ENCODE results near the gene ZNF438.
"Not testable (repeated sequence)": the region's sequence is repeated elsewhere in the genome, so short reads cannot be mapped to it uniquely, and the experiment has no call there.

Gene ZNF438

GRCh38 chr10:30820261-30820991, 211.2 kb downstream of the ZNF438 start:
- no peak for DNase-seq

DNA sequence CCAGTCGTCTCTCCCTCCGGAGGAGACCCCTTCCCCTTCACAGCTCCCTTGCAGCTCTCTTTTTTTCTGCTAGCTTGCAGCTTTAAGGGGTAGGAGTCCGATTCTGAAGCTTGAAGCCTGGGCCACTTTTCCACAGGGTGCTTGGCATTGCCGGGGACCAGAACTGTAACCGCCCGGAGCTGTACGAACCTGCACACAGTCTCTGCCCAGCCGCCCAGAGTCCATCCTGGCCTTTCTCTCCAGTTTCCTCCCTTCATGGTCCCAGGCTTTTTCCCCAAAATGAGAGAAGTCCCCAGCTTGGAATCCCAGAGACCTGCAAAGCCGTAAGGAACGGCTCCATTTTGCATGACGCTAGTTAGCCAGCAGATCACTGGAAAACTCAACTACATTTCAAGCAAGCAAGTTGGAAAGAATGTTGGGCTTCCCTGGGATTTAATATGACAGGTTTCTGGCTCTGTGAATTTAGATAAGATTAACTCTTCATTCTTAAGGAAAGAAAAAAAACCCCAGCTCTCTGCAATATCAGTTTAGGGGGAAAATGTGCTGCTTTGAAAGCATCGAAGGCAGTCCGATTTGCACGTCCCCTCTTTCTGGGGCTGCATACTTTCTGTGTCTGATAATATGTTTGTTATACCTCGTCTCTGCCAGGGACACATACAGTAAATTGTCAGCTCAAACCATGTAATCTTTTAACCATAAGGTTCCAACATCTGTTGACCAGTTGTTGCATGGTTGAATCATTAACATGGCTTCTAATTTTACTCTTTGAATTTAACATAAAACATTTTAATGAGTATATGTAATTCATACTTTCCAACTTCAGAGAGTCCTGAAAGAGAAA, 212.1 kb downstream of the ZNF438 start:
- no peak for DNase-seq

DNA sequence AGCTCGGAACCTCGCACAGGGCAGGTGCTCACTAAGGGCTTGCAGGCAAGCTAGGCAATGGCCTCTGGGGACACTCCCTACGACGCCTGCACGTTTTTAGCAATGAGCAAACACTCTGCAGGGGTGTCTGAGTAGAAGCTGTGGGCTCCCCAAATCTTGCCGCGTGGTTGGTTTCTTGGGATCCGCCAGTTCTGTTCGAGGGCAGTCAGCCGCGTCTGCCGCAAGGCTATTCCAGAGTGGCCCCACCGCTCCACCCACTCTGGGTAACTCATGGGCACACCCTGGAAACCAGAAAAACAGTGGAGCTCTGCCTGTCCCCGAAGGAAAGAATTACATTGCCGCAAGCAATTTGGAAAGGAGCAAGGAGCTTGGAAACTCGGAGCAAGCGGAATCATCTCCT, 212.8 kb downstream of the ZNF438 start:
- no peak for DNase-seq

- DNase-seq: no peak
These were observed 213.5 kb downstream of the ZNF438 start for GRCh38 chr10:30818010-30818660.

- DNase-seq: no peak
These were observed 214.1 kb downstream of the ZNF438 start for GRCh38 chr10:30817541-30817940.

DNA sequence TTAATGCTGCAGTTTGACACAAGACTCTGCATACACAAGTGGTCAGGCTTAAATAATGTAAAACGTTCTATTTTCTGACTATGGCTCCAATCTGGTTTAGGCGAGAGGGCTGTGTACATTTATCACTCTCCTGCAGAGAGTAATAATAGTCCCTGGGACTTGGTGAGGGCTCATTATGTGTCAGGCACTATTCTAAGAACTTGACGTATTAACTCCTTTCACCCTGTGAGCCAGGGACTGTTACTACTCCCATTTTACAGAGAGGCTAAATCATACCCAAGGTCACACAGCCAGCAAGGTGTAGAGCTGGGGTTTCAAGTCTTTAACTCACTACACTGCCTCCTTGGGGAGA, 214.9 kb downstream of the ZNF438 start:
- no peak for DNase-seq

- no peak for DNase-seq
These were observed 215.4 kb downstream of the ZNF438 start for GRCh38 chr10:30816159-30816819.

- DNase-seq: no peak
These were observed 217.7 kb downstream of the ZNF438 start for GRCh38 chr10:30813872-30814481.

DNA sequence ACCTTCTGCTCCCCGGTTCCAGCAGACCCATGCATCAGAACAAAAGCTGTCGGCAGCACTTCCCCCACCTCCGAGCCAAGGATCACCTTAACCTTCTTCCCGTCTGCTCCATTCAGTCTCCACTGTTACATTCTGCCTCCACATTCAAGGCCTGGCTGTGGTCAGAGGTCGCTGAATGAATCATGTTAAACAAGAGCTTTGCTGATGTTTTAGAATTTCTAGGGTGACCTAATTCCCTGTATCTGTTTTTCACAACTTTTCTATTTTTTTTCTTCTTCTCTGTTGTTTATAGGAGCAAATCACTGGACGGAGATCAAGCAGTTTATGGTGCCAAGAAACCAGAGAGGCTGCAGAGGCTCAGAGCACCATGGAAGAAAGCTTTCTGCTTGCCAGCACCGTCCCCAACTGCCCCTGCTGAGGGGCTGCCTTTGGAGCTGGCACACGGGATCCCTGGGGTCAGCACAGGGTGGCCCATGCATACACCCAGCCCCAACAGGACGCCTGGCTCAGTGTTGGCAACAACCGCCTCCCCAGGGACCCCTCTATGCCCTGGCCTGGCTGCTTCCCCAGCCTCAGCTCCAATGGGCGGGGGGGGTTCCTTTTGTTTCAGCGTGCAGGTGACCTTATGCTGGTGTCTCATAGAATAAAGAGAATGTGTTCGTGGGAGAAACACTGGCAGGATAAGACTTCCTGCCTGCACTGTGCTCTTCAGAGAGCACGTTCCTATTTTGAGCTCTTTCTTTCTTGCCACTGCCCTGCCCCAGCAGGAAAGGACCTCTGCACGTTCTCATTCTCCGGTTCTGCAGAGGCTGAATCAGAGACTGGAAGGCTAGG, 219.4 kb downstream of the ZNF438 start:
- DNase-seq: no peak

- DNase-seq: no peak
These were observed 220.2 kb downstream of the ZNF438 start for GRCh38 chr10:30811276-30812017.

DNA sequence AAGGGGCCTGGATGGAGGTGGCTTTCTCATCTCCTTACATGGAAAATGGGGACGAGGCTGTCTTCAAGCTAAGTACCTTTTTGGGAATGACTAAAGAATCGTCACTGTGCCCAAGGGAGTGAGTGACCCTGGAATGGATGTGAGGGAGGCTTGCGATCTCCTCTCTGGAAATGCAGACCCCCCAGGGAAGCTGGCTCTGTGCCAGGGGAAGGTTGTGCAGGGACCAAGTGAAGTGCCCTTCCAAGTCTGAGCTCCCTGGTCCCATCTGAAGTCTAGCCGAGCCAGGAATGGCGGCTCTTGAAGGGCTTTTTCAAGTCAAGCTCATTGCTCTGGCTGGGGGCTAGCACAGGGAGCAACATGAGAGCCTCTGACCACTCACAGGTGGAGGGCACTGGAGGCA, 221.2 kb downstream of the ZNF438 start:
- no peak for DNase-seq

- DNase-seq: no peak
These were observed 224.8 kb downstream of the ZNF438 start for GRCh38 chr10:30806850-30807249.

- no peak for DNase-seq
These were observed 226.6 kb downstream of the ZNF438 start for GRCh38 chr10:30805061-30805460.

GRCh38 chr10:30804478-30805055, 227.1 kb downstream of the ZNF438 start:
- DNase-seq: no peak

- DNase-seq: no peak
These were observed 227.8 kb downstream of the ZNF438 start for GRCh38 chr10:30803892-30804322.

- no peak for DNase-seq
These were observed 228.6 kb downstream of the ZNF438 start for GRCh38 chr10:30803058-30803457.

GRCh38 chr10:30800368-30800767, 231.3 kb downstream of the ZNF438 start:
- no peak for DNase-seq

DNA sequence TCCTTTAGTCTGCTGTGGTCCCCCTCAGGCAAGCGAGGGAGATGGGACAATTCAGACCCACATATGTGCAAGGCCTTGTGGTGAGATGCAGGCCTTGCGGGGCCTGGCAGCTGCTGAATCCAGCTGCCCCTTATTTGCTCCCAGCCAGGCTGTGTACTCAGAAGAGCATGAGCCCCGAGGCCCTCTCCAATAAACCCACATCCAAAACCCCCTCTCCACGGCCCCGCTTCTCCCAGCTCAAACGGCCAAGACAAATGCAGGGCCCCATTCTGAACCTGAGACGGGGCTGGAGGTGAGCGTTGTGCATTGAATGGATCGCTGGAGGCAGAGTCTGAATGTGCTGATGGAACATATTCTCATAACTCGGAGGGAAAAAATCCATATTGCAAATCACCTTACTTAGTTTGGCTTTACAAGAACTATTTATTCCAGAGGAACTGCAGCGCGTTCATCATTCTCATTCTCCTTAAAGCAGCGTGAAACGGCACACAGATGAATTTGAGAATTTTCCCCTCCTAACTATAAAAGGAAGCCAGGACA, 232.9 kb downstream of the ZNF438 start:
- DNase-seq: no peak

DNA sequence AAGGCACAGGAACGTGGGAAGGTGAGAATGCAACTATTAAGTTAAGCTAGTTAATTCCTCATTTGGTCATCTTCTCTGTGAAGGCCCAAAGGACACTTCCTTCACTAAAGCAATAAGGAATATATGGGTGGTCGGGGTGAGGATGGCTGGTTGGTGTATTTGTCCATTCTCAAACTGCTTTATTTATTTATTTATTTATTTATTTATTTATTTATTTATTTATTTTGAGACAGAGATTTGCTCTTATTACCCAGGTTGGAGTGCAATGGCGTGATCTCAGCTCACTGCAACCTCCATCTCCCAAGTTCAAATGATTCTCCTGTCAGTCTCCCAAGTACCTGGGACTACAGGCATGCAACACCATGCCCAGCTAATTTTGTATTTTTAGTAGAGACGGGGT, 236.6 kb downstream of the ZNF438 start:
- DNase-seq: not testable (repeated sequence)

Measured in NCI-H2171 treated with DMSO at 0.1 percent for 48 hours (cell line).